GM12878 (cell line): ENCODE results near the gene IL18. TPM values are rescaled to one million over a fixed set of nuclear protein-coding genes. Genes with fewer than 3 reads are reported as not detected.

ENCODE experiments used
- ATAC-seq: fragments of 200-7000 bp; cut with Tn5 transposase; 3 replicates; pipeline ENCODE4 v1.9.1; 2020; ENCODE audit warnings: mild to moderate bottlenecking, moderate library complexity
- BruUV-seq: library from RNA; stranded (reverse); fragments of 400-500 nt; replicated peaks from 2 replicates; lab custom pipeline; 2021; lab: Mats Ljungman, UMichigan
- CTCF ChIA-PET: fragments of 300-600 bp; sonication (Branson Sonifier 250); formaldehyde crosslinking; extraction: SDS; loops from one replicate; lab custom pipeline; 2021; ENCODE audit warnings: inconsistent platforms; lab: Yijun Ruan, JAX
- POLR2A ChIA-PET: fragments of 350-600 bp; formaldehyde crosslinking; extraction: SDS; loops from one replicate; lab custom pipeline; 2021; ENCODE audit warnings: inconsistent platforms; lab: Charles Lee
- RAD21 ChIA-PET: fragments of 300-600 bp; sonication (Branson Sonifier 250); formaldehyde crosslinking; loops from one replicate; lab custom pipeline; 2023; ENCODE audit warnings: antibody characterized with exemption; ENCODE audit not compliant: unreplicated experiment; lab: Charles Lee
- SMC1A ChIA-PET: fragments of 300-600 bp; sonication (Branson Sonifier 250); formaldehyde crosslinking; loops from one replicate; lab custom pipeline; 2023; ENCODE audit not compliant: unreplicated experiment, uncharacterized antibody; lab: Charles Lee
- DNase-seq: peaks from one replicate; pipeline ENCODE4 v3.0.0-alpha.2; 2011; ENCODE audit warnings: low read depth, low spot score
- FAIRE-seq: peaks from 3 replicates; lab custom pipeline; 2011; peaks lifted over from hg19 to GRCh38; lab: Jason Lieb, UNC
- H2AFZ ChIP-seq: 2 replicates; pipeline ENCODE4 v1.6.0; 2011; ENCODE audit warnings: low read depth, low read length, control low read depth; ENCODE audit not compliant: control insufficient read depth
- H3K27ac ChIP-seq: 2 replicates; pipeline ENCODE4 v1.5.1; 2011; ENCODE audit warnings: control low read depth; ENCODE audit not compliant: control insufficient read depth, insufficient read depth
- H3K27me3 ChIP-seq, 2 experiments: replicated peaks in 1 of 2; 2 replicates each; pipeline versions ENCODE4 v1.6.0 to v1.6.1; 2011; ENCODE audit warnings: low read length in 1 of 2; ENCODE audit not compliant: control insufficient read depth in 2 of 2, insufficient read depth in 2 of 2
- H3K36me3 ChIP-seq, 2 experiments: 2 replicates each; pipeline ENCODE4 v1.5.1; 2011; ENCODE audit warnings: low read length in 1 of 2; ENCODE audit not compliant: control insufficient read depth in 2 of 2, insufficient read depth in 2 of 2
- H3K4me1 ChIP-seq: 2 replicates; pipeline ENCODE4 v1.6.1; 2011; ENCODE audit warnings: mild to moderate bottlenecking, low read length, moderate library complexity, mixed read lengths; ENCODE audit not compliant: control insufficient read depth, insufficient read depth
- H3K4me2 ChIP-seq: 2 replicates; pipeline ENCODE4 v1.6.0; 2011; ENCODE audit warnings: control low read depth; ENCODE audit not compliant: control insufficient read depth, insufficient read depth
- H3K4me3 ChIP-seq: fragments of 200-600 bp; sonication (generic); 2 replicates; pipeline ENCODE4 v1.5.1; 2016
- H3K79me2 ChIP-seq: 2 replicates; pipeline ENCODE4 v1.6.0; 2011; ENCODE audit warnings: low read length; ENCODE audit not compliant: control insufficient read depth, insufficient read depth
- H3K9ac ChIP-seq: 2 replicates; pipeline ENCODE4 v1.8.0; 2011; ENCODE audit warnings: low read length, control low read depth, mixed read lengths; ENCODE audit not compliant: control insufficient read depth, insufficient read depth
- H3K9me3 ChIP-seq: replicated peaks from 3 replicates; pipeline ENCODE4 v1.5.1; 2011; ENCODE audit warnings: mild to moderate bottlenecking, low read length; ENCODE audit not compliant: control insufficient read depth, insufficient read depth
- H4K20me1 ChIP-seq: 2 replicates; pipeline ENCODE4 v1.6.0; 2011; ENCODE audit not compliant: control insufficient read depth, insufficient read depth
- BCL11A ChIP-seq: IDR thresholded peaks from 2 replicates; pipeline ENCODE4 v1.6.1; 2011; ENCODE audit warnings: low read depth, low read length
- BRCA1 ChIP-seq: IDR thresholded peaks from 2 replicates; pipeline ENCODE4 v1.6.1; 2011; ENCODE audit warnings: low read depth, low read length, improper control_type of control experiment
- EP300 ChIP-seq, 2 experiments: fragments of 150-350 bp in 1 of 2; IDR thresholded peaks; 2 replicates each; pipeline ENCODE4 v1.6.1; 2011 to 2012; ENCODE audit warnings: low read depth in 2 of 2, low read length in 2 of 2, borderline replicate concordance in 1 of 2, improper control_type of control experiment in 1 of 2, inconsistent platforms in 1 of 2; ENCODE audit not compliant: control insufficient read depth in 1 of 2
- IRF5 ChIP-seq: fragments of 450-650 bp; IDR thresholded peaks from 2 replicates; pipeline ENCODE4 v1.6.1; 2017; ENCODE audit warnings: borderline replicate concordance
- NFYB ChIP-seq: IDR thresholded peaks from 2 replicates; pipeline ENCODE4 v1.6.1; 2011; ENCODE audit warnings: low read depth, mild to moderate bottlenecking, low read length, improper control_type of control experiment, moderate library complexity; ENCODE audit not compliant: insufficient read depth
- NR2F1 ChIP-seq: fragments of 450-650 bp; conservative IDR thresholded peaks from 2 replicates; pipeline ENCODE4 v1.6.1; 2017; ENCODE audit warnings: mild to moderate bottlenecking
- PML ChIP-seq: IDR thresholded peaks from 2 replicates; pipeline ENCODE4 v1.6.1; 2012; ENCODE audit warnings: low read length, inconsistent platforms
- SIN3A ChIP-seq: IDR thresholded peaks from 2 replicates; pipeline ENCODE4 v1.6.1; 2012; ENCODE audit warnings: low read depth, low read length, improper control_type of control experiment
- SP1 ChIP-seq: IDR thresholded peaks from one replicate; pipeline ENCODE4 v1.6.1; 2011; ENCODE audit warnings: low read depth, low read length
- YBX1 ChIP-seq: fragments of 450-650 bp; IDR thresholded peaks from 2 replicates; pipeline ENCODE4 v1.6.1; 2016; ENCODE audit warnings: antibody characterized with exemption
- ZNF622 ChIP-seq: fragments of 450-650 bp; IDR thresholded peaks from 2 replicates; pipeline ENCODE4 v1.6.1; 2017; ENCODE audit warnings: mild to moderate bottlenecking, inconsistent platforms
- ZNF687 ChIP-seq: fragments of 450-650 bp; IDR thresholded peaks from 2 replicates; pipeline ENCODE4 v1.6.1; 2017; ENCODE audit warnings: mild to moderate bottlenecking, moderate library complexity
- WGBS: methylation state at CpG from one replicate; pipeline ENCODE4 v1.1.6; 2016; ENCODE audit warnings: low lambda C conversion rate; ENCODE audit not compliant: insufficient replicate concordance, insufficient coverage; ENCODE audit errors: missing lambda C conversion rate; 5-methylcytosine and 5-hydroxymethylcytosine counted together
- in situ Hi-C: fragments of 300-500 bp; cut with MboI; formaldehyde crosslinking; loops from 9 replicates; pipeline ENCODE4 v1.14.3; 2018; ENCODE audit warnings: mixed read lengths
- intact Hi-C: fragments of 100-400 bp; cut with micrococcal nuclease; formaldehyde crosslinking; loops from one replicate; pipeline ENCODE4 v1.14.2; 2022; ENCODE audit not compliant: unreplicated experiment
- polyA plus RNA-seq, 11 experiments: library from polyadenylated mRNA; depleted of rRNA in 4 of 11; unstranded in 6 of 11; stranded (reverse) in 5 of 11; fragments of >200 nt; fragmentation: Nextera tagmentation in 4 of 11; fragmentation: Illumina TruSeq in 1 of 11; extraction: Ambion mirVana in 4 of 11; extraction: Trizol in 1 of 11; gene quantifications; 1 replicate in 1 of 11; 2 replicates in 10 of 11; pipeline versions ENCODE4 v1.2.1 to v1.2.3, GENCODE V29; 2011 to 2016; ENCODE audit warnings: inconsistent platforms in 2 of 11, missing spikeins in 2 of 11, low read depth in 1 of 11
- total RNA-seq, 4 experiments: library from RNA; depleted of rRNA in 3 of 4; stranded (reverse); fragments of >200 nt in 3 of 4; fragmentation: Illumina TruSeq in 1 of 4; extraction: Trizol in 1 of 4; gene quantifications; 2 replicates each; pipeline versions ENCODE4 v1.2.1 to v1.2.3, GENCODE V29; 2013 to 2021
- TF ChIP-seq, protein P1 (sequence below): IDR thresholded peaks from 2 replicates; pipeline ENCODE4 v1.6.1; 2012; ENCODE audit warnings: mild to moderate bottlenecking, low read depth, low read length

Gene IL18
- total and polyA plus RNA-seq, 10 of the 15 experiments (the other 5 are each of a cell fraction or from before 2014, with no cell fraction given): 0.12 to 0.42 (median 0.24) TPM

DNA sequence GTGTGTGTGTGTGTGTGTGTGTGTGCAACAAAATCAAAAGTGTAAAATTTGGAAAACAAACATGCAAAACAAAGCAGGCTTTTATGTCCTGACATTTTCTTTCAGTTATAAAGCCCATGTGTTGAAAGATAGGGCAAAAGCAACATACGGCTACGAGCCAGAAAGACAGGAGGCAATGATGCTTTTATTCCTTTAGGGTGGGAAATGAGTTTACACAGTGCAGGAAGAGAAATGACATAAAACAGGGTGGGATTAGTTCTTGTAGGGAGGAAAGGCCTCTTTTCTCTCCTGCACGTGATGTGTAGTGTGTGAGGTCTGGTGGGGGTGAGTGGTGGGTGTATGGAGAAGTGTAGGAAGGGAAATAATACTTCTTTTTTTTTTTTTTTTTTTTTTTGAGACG, 29.4 kb downstream of the IL18 start:
- 0 out of 2 replicates have a peak, but pooled peaks cover 2% of the 10 kb centered on the region for H3K4me1 ChIP-seq
- H3K27me3 ChIP-seq: no peaks in the 10 kb centered on the region; a peak in 1 of 4 replicates
- H3K36me3 ChIP-seq: no peaks in the 10 kb centered on the region
- FAIRE-seq (no peak), DNase-seq (no peak), ATAC-seq (no peak)
- in situ Hi-C loops (no loop called here), intact Hi-C loops (no loop called here)
- H3K4me2 ChIP-seq: no peak overlapping the region
- H3K27ac ChIP-seq: no peak overlapping the region
- H4K20me1 ChIP-seq: no peaks in the 10 kb centered on the region
- ChIA-PET RAD21 (no interaction called here), CTCF (interaction anchor here (2.0 kb wide), 1 partner anchor 20 kb away, joined by 5 read pairs; no protein-coding TSS in a partner anchor), SMC1A (no interaction called here), POLR2A (no interaction called here)
- BruUV-seq: no TSS peak
- no peaks in the 10 kb centered on the region for H3K9me3 ChIP-seq
- WGBS: 76% methylated on average over 3 of the region's 4 CpGs
- no peak overlapping the region for H2AFZ ChIP-seq
- no peak overlapping the region for H3K9ac ChIP-seq
- no peaks in the 10 kb centered on the region for H3K79me2 ChIP-seq
- H3K4me3 ChIP-seq: no peak overlapping the region
- TF ChIP-seq YBX1 (no peak), ZNF622 (no peak), ZNF687 (no peak), BRCA1 (no peak), PML (no peak), SIN3A (no peak), SP1 (no peak), IRF5 (no peak), BCL11A (no peak), NFYB (no peak), NR2F1 (no peak), EP300 (IDR thresholded peaks at IDR 0.05; ENCODE audit: borderline replicate concordance in 1 of 2, control insufficient read depth in 1 of 2, low read depth in 2 of 2, low read length in 2 of 2) (no peak)
- TF ChIP-seq, protein P1, sequence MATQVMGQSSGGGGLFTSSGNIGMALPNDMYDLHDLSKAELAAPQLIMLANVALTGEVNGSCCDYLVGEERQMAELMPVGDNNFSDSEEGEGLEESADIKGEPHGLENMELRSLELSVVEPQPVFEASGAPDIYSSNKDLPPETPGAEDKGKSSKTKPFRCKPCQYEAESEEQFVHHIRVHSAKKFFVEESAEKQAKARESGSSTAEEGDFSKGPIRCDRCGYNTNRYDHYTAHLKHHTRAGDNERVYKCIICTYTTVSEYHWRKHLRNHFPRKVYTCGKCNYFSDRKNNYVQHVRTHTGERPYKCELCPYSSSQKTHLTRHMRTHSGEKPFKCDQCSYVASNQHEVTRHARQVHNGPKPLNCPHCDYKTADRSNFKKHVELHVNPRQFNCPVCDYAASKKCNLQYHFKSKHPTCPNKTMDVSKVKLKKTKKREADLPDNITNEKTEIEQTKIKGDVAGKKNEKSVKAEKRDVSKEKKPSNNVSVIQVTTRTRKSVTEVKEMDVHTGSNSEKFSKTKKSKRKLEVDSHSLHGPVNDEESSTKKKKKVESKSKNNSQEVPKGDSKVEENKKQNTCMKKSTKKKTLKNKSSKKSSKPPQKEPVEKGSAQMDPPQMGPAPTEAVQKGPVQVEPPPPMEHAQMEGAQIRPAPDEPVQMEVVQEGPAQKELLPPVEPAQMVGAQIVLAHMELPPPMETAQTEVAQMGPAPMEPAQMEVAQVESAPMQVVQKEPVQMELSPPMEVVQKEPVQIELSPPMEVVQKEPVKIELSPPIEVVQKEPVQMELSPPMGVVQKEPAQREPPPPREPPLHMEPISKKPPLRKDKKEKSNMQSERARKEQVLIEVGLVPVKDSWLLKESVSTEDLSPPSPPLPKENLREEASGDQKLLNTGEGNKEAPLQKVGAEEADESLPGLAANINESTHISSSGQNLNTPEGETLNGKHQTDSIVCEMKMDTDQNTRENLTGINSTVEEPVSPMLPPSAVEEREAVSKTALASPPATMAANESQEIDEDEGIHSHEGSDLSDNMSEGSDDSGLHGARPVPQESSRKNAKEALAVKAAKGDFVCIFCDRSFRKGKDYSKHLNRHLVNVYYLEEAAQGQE: no peak
